ENCODE results near the gene VTI1A. TPM values are rescaled to one million over a fixed set of nuclear protein-coding genes. Genes with fewer than 3 reads are reported as not detected.

Gene VTI1A
- total RNA-seq, 1 experiment from 2014 or later, result 61.7 TPM

DNA sequence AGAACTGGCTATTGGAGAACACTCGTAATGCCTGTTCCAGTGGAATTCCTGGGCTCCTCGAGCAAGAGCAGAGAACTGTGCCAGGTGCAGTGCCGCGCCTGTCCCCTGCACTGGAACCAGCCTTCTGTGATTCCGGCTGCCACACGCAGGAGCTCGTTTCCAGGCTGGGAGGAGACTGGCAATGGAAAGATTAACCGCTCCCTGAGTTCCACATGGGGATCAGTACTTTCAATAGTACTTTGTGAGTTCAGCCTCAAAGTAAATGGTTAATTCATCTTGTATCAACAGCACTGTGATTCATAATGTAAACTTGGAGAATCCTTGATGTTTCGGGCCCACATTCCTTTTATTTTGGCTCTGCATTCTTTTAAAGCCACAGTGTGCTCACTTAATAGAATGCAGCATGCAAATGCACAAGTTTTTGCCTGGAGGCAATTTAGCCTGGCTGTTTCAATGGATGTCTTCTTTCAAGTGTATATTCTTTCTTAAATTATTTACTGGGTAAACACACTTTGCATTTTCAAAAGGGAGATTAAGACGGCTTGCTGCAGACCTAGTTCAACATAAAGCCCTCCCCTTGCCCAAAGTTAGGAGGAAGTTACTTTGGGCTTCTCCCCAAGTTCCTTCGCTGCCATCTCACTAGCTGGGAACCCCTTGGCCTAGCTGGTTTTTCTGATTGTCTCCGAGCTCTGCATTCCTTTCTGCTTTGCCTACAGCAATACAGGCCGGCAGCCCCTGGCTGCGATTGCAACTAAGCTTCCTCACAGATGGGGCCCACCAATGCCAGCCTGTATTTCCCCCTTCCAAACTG is 364.9 kb downstream of the VTI1A start:
- no peak overlapping the region for H3K9ac ChIP-seq (ENCODE audit: low read length)
- H2AFZ ChIP-seq (ENCODE audit: low read length), result no peak overlapping the region
- H4K20me1 ChIP-seq (ENCODE audit: insufficient read depth, low read depth, low read length), result no peaks in the 10 kb centered on the region
- no peak overlapping the region for H3K4me2 ChIP-seq (ENCODE audit: low read depth, low read length, poor library complexity, severe bottlenecking)
- no peaks in the 10 kb centered on the region for H3K4me1 ChIP-seq (ENCODE audit: low read length)
- H3K36me3 ChIP-seq (ENCODE audit: insufficient read depth, low read length), result no peaks in the 10 kb centered on the region
- H3K79me2 ChIP-seq (ENCODE audit: low read length), result no peaks in the 10 kb centered on the region
- H3K27ac ChIP-seq (ENCODE audit: low read length), result no peak overlapping the region
- H3K9me2 ChIP-seq (replicated peaks; ENCODE audit: insufficient read depth, low read length), result no peaks in the 10 kb centered on the region
- DNase-seq, result no peak
- H3K4me3 ChIP-seq (ENCODE audit: low read length), result no peak overlapping the region
- no peaks in the 10 kb centered on the region for H3K27me3 ChIP-seq (ENCODE audit: low read length)
- H3K9me3 ChIP-seq (ENCODE audit: low read length), result no peaks in the 10 kb centered on the region

GRCh38 chr10:112812586-112812985 is 365.6 kb downstream of the VTI1A start:
- H3K36me3 ChIP-seq (ENCODE audit: insufficient read depth, low read length), result no peaks in the 10 kb centered on the region
- H3K79me2 ChIP-seq (ENCODE audit: low read length), result no peaks in the 10 kb centered on the region
- no peak for DNase-seq
- no peak overlapping the region for H3K4me2 ChIP-seq (ENCODE audit: low read depth, low read length, poor library complexity, severe bottlenecking)
- no peak overlapping the region for H2AFZ ChIP-seq (ENCODE audit: low read length)
- H3K27me3 ChIP-seq (ENCODE audit: low read length), result no peaks in the 10 kb centered on the region
- H3K9ac ChIP-seq (ENCODE audit: low read length), result no peak overlapping the region
- no peaks in the 10 kb centered on the region for H4K20me1 ChIP-seq (ENCODE audit: insufficient read depth, low read depth, low read length)
- no peak overlapping the region for H3K27ac ChIP-seq (ENCODE audit: low read length)
- H3K9me2 ChIP-seq (replicated peaks; ENCODE audit: insufficient read depth, low read length), result no peaks in the 10 kb centered on the region
- no peak overlapping the region for H3K4me3 ChIP-seq (ENCODE audit: low read length)
- no peaks in the 10 kb centered on the region for H3K4me1 ChIP-seq (ENCODE audit: low read length)
- no peaks in the 10 kb centered on the region for H3K9me3 ChIP-seq (ENCODE audit: low read length)

DNA sequence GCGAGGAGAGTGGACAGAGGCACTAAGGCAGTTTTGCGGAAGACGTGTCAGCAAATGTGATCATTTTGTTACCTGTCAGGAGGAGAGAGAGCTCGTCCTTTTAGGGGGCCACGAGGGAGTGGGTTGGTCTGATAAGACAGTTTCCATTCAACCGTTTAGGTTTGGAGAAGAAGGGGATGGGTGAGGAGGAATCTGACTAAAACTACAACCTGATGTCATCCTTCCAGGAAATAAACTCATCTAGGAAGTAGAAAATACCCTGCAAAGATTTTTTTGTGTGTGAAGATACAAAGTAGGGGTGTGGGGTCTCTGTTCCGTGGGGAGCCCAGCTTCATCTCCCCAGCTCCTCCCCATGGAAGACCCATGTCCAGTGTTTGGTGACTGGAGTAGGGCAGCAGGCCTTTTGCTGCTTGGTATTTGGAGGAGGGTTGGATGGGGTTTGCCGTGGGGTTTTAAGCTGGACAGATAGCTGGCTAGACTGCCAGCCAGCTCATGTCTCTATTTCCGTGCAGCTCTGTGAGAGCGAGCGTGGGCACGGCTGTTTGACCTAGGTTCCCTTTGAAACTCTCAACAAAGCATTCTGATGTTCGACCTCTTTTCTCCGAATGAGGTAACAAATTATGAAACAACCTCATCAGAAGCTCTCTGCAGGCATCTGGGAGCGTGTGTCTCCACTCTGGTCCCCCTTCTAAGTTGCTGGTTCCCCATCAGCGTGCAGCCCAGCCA is 367.0 kb downstream of the VTI1A start:
- no peaks in the 10 kb centered on the region for H3K36me3 ChIP-seq (ENCODE audit: insufficient read depth, low read length)
- no peaks in the 10 kb centered on the region for H4K20me1 ChIP-seq (ENCODE audit: insufficient read depth, low read depth, low read length)
- H3K4me1 ChIP-seq (ENCODE audit: low read length), result no peaks in the 10 kb centered on the region
- H3K27me3 ChIP-seq (ENCODE audit: low read length), result no peaks in the 10 kb centered on the region
- no peak overlapping the region for H3K9ac ChIP-seq (ENCODE audit: low read length)
- no peak overlapping the region for H3K4me3 ChIP-seq (ENCODE audit: low read length)
- H3K9me2 ChIP-seq (replicated peaks; ENCODE audit: insufficient read depth, low read length), result no peaks in the 10 kb centered on the region
- H3K27ac ChIP-seq (ENCODE audit: low read length), result no peak overlapping the region
- no peak for DNase-seq
- no peaks in the 10 kb centered on the region for H3K79me2 ChIP-seq (ENCODE audit: low read length)
- H2AFZ ChIP-seq (ENCODE audit: low read length), result no peak overlapping the region
- H3K9me3 ChIP-seq (ENCODE audit: low read length), result no peaks in the 10 kb centered on the region
- H3K4me2 ChIP-seq (ENCODE audit: low read depth, low read length, poor library complexity, severe bottlenecking), result no peak overlapping the region

DNA sequence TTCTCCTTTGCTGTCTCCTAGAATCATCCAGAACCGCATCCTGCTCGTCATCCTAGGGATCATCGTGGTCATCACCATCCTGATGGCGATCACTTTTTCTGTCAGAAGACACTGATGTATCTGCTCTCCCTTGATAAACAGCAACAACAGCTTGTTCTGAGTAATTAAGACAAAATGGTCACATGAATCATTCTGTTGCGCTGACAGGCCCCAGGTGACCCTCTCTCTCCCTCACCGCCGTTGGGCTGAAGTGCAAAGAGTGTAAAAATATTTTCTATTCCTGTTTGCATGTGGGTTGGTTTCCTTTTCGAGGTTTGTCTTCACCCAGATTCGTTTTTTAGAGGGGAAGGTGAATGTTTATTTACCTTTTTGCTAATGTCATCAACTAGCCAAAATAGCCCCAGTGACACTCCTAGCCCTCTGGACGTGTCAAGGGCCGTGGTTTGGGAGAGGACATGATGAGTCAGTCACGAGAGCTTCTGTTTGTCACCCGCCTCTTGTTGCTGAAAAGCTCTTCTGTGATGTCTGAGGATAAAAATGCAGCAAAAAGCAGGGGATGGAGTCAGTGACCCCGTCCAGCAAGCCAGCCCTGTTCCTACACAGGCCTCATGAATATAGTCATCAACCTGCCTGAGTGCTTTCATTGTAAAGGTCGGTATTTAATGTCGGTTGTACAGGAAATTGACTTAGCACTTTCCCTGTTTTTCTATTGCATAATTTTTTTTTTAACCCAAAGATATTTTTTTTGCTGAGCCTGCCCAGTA is 368.4 kb downstream of the VTI1A start:
- Histone ChIP-seq H3K4me3 (ENCODE audit: low read length) (no peak overlapping the region), H2AFZ (ENCODE audit: low read length) (no peak overlapping the region), H4K20me1 (ENCODE audit: insufficient read depth, low read depth, low read length) (no peaks in the 10 kb centered on the region), H3K4me1 (ENCODE audit: low read length) (no peaks in the 10 kb centered on the region), H3K9me2 (replicated peaks; ENCODE audit: insufficient read depth, low read length) (no peaks in the 10 kb centered on the region), H3K36me3 (ENCODE audit: insufficient read depth, low read length) (no peaks in the 10 kb centered on the region), H3K79me2 (ENCODE audit: low read length) (no peaks in the 10 kb centered on the region), H3K9ac (ENCODE audit: low read length) (no peak overlapping the region), H3K27ac (ENCODE audit: low read length) (no peak overlapping the region), H3K4me2 (ENCODE audit: low read depth, low read length, poor library complexity, severe bottlenecking) (no peak overlapping the region), H3K9me3 (ENCODE audit: low read length) (no peaks in the 10 kb centered on the region), H3K27me3 (ENCODE audit: low read length) (no peaks in the 10 kb centered on the region)
- no peak for DNase-seq

DNA sequence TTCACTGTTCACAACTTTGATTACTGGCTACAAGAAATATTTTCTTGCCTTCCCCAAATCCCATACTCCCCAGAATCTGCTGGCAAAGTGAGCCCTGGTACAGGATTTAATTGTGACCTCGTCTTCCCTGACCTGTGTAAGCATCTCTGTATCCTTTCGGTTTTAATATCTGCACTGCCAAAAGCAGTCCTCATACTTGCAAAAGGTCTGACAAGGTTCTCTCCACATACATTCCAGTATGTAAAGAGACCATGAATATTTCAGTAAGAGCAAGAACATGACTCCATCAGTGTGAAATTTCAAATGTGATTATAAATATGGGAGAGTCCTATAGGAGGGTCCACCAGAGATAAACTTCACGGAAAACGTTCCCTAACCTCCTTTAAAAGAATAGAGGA is 369.0 kb downstream of the VTI1A start:
- H3K9ac ChIP-seq (ENCODE audit: low read length), result no peak overlapping the region

GRCh38 chr10:112816891-112817290 is 369.9 kb downstream of the VTI1A start:
- no peaks in the 10 kb centered on the region for H3K9me2 ChIP-seq (replicated peaks; ENCODE audit: insufficient read depth, low read length)
- no peak overlapping the region for H2AFZ ChIP-seq (ENCODE audit: low read length)
- no peak overlapping the region for H3K4me2 ChIP-seq (ENCODE audit: low read depth, low read length, poor library complexity, severe bottlenecking)
- no peaks in the 10 kb centered on the region for H3K27me3 ChIP-seq (ENCODE audit: low read length)
- no peak for DNase-seq
- no peaks in the 10 kb centered on the region for H3K36me3 ChIP-seq (ENCODE audit: insufficient read depth, low read length)
- H3K9ac ChIP-seq (ENCODE audit: low read length), result no peak overlapping the region
- no peak overlapping the region for H3K4me3 ChIP-seq (ENCODE audit: low read length)
- H3K4me1 ChIP-seq (ENCODE audit: low read length), result no peaks in the 10 kb centered on the region
- H3K9me3 ChIP-seq (ENCODE audit: low read length), result no peaks in the 10 kb centered on the region
- no peaks in the 10 kb centered on the region for H4K20me1 ChIP-seq (ENCODE audit: insufficient read depth, low read depth, low read length)
- H3K79me2 ChIP-seq (ENCODE audit: low read length), result no peaks in the 10 kb centered on the region
- H3K27ac ChIP-seq (ENCODE audit: low read length), result no peak overlapping the region

More for the DNA sequence above, 369.0 kb downstream of the VTI1A start:
- Histone ChIP-seq H3K79me2 (ENCODE audit: low read length) (no peaks in the 10 kb centered on the region), H3K27me3 (ENCODE audit: low read length) (no peaks in the 10 kb centered on the region), H4K20me1 (ENCODE audit: insufficient read depth, low read depth, low read length) (no peaks in the 10 kb centered on the region), H3K27ac (ENCODE audit: low read length) (no peak overlapping the region), H3K4me2 (ENCODE audit: low read depth, low read length, poor library complexity, severe bottlenecking) (no peak overlapping the region), H3K4me1 (ENCODE audit: low read length) (no peaks in the 10 kb centered on the region), H3K9me3 (ENCODE audit: low read length) (no peaks in the 10 kb centered on the region), H3K9me2 (replicated peaks; ENCODE audit: insufficient read depth, low read length) (no peaks in the 10 kb centered on the region), H3K36me3 (ENCODE audit: insufficient read depth, low read length) (no peaks in the 10 kb centered on the region), H2AFZ (ENCODE audit: low read length) (no peak overlapping the region), H3K4me3 (ENCODE audit: low read length) (no peak overlapping the region)
- no peak for DNase-seq

DNA sequence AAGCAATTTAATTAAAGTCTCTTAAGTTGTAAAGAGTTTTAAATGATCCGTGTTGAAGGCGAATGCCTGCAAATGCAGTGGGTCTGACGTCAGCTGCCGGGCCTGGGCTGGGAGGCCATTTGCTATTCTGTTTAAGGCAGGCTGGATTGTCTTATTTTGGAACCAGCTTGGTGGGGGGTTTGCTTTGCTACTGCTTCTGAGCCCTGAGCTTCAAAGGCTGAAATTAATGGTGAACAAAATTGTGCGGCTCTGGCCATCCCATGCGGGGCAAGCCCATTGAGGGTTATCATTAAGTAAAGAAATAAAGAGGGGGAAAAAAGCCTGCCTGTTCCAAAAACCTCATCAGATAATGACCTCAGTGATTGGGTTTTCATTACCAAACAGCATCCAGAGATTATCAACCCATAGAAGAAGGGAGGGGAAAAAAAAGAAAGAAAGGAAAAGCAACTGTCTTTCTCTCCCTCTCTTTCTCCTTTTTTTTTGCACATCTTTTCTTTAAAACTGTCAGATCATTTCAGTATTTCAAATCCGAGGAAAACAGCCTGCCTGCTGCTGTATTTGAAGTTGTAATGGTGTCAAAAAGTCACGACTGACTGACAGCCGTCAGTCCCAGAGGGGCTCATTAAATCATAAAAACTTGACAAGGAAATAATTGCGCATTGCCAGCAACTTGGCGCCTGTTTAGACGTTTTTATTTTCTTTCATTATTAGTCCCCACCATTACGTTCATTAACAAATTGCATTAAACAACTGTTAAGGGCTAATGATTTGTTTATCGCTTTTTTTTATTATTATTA is 371.2 kb downstream of the VTI1A start:
- Histone ChIP-seq H4K20me1 (ENCODE audit: insufficient read depth, low read depth, low read length) (no peaks in the 10 kb centered on the region), H3K4me3 (ENCODE audit: low read length) (no peak overlapping the region), H3K27me3 (ENCODE audit: low read length) (no peaks in the 10 kb centered on the region), H3K79me2 (ENCODE audit: low read length) (no peaks in the 10 kb centered on the region), H3K4me2 (ENCODE audit: low read depth, low read length, poor library complexity, severe bottlenecking) (no peak overlapping the region), H3K4me1 (ENCODE audit: low read length) (no peaks in the 10 kb centered on the region), H3K27ac (ENCODE audit: low read length) (no peak overlapping the region), H2AFZ (ENCODE audit: low read length) (no peak overlapping the region), H3K9me3 (ENCODE audit: low read length) (no peaks in the 10 kb centered on the region), H3K9me2 (replicated peaks; ENCODE audit: insufficient read depth, low read length) (no peaks in the 10 kb centered on the region), H3K36me3 (ENCODE audit: insufficient read depth, low read length) (no peaks in the 10 kb centered on the region), H3K9ac (ENCODE audit: low read length) (no peak overlapping the region)
- no peak for DNase-seq
